HepG2 (cell line): Measurements from ENCODE around the gene MAP1LC3B. TPM values are rescaled to one million over a fixed set of nuclear protein-coding genes. Genes with fewer than 3 reads are reported as not detected.

Experiments used
- CENPT ChIP-seq: sonication (generic); formaldehyde crosslinking; IDR thresholded peaks from 2 replicates; pipeline ENCODE4 v1.8.0; 2022; ENCODE audit warnings: low read depth, mild to moderate bottlenecking, moderate library complexity, missing genetic modification reagents
- E2F1 ChIP-seq: sonication (generic); formaldehyde crosslinking; IDR thresholded peaks from 2 replicates; pipeline ENCODE4 v1.5.0; 2020; ENCODE audit warnings: missing genetic modification reagents
- MAX ChIP-seq: IDR thresholded peaks from 2 replicates; pipeline ENCODE4 v1.6.1; 2012; ENCODE audit warnings: inconsistent platforms
- NFRKB ChIP-seq: fragments of 450-650 bp; IDR thresholded peaks from 2 replicates; pipeline ENCODE4 v1.6.1; 2017
- NR2F6 ChIP-seq, 2 experiments: IDR thresholded peaks; 2 replicates each; pipeline ENCODE4 v1.6.1; 2016; ENCODE audit warnings: antibody characterized with exemption in 1 of 2, mild to moderate bottlenecking in 1 of 2
- RXRB ChIP-seq: IDR thresholded peaks from 2 replicates; pipeline ENCODE4 v1.6.1; 2016; ENCODE audit warnings: borderline replicate concordance, missing genetic modification reagents, missing compliant biosample characterization
- TFDP1 ChIP-seq: IDR thresholded peaks from 2 replicates; pipeline ENCODE4 v1.6.1; 2016; ENCODE audit warnings: missing compliant biosample characterization, missing genetic modification reagents, borderline replicate concordance
- ZFP82 ChIP-seq: sonication (generic); formaldehyde crosslinking; IDR thresholded peaks from 2 replicates; pipeline ENCODE4 v1.5.1; 2020; ENCODE audit warnings: mild to moderate bottlenecking, missing genetic modification reagents, borderline replicate concordance
- ZNF274 ChIP-seq: sonication (generic); formaldehyde crosslinking; IDR thresholded peaks from 2 replicates; pipeline ENCODE4 v1.5.1; 2020; ENCODE audit warnings: mild to moderate bottlenecking, missing genetic modification reagents
- ZNF282 ChIP-seq: fragments of 450-650 bp; IDR thresholded peaks from 2 replicates; pipeline ENCODE4 v1.6.1; 2018; ENCODE audit not compliant: partially characterized antibody
- ZNF549 ChIP-seq: sonication (generic); formaldehyde crosslinking; IDR thresholded peaks from 2 replicates; pipeline ENCODE4 v1.5.0; 2020; ENCODE audit warnings: missing genetic modification reagents
- ZNF615 ChIP-seq: sonication (generic); formaldehyde crosslinking; IDR thresholded peaks from 2 replicates; pipeline ENCODE4 v1.5.0; 2020; ENCODE audit warnings: mild to moderate bottlenecking, missing genetic modification reagents, borderline replicate concordance
- ZNF629 ChIP-seq: sonication (generic); formaldehyde crosslinking; conservative IDR thresholded peaks from 2 replicates; pipeline ENCODE4 v1.5.0; 2020; ENCODE audit warnings: missing genetic modification reagents
- ZNF7 ChIP-seq: IDR thresholded peaks from 2 replicates; pipeline ENCODE4 v1.6.1; 2016; ENCODE audit warnings: missing biosample characterization, missing genetic modification reagents
- ZNF775 ChIP-seq: sonication (generic); formaldehyde crosslinking; IDR thresholded peaks from 2 replicates; pipeline ENCODE4 v1.4.0; 2020; ENCODE audit warnings: missing genetic modification reagents, mild to moderate bottlenecking, moderate library complexity, borderline replicate concordance
- polyA plus RNA-seq, 8 experiments: library from polyadenylated mRNA; depleted of rRNA in 3 of 8; stranded (reverse) in 7 of 8; unstranded in 1 of 8; fragments of >200 nt; fragmentation: Illumina TruSeq in 4 of 8; extraction: Trizol in 4 of 8; gene quantifications; 2 replicates each; pipeline versions ENCODE4 v1.2.1 to v1.2.3, GENCODE V29; 2011 to 2016; ENCODE audit warnings: low read depth in 4 of 8, missing spikeins in 1 of 8, mixed read lengths in 1 of 8; ENCODE audit not compliant: insufficient read depth in 1 of 8
- total RNA-seq, 5 experiments: library from RNA; depleted of rRNA; stranded (reverse); fragments of >200 nt; fragmentation: Illumina TruSeq; extraction: Trizol; gene quantifications; 2 replicates each; pipeline ENCODE4 v1.2.3, GENCODE V29; 2016; ENCODE audit warnings: low read depth in 1 of 5
- TF ChIP-seq, protein P1 (sequence below): sonication (generic); formaldehyde crosslinking; IDR thresholded peaks from 2 replicates; pipeline ENCODE4 v1.4.0; 2020; ENCODE audit warnings: mild to moderate bottlenecking, missing genetic modification reagents
- TF ChIP-seq, protein P2 (sequence below): sonication (generic); formaldehyde crosslinking; IDR thresholded peaks from 2 replicates; pipeline ENCODE4 v1.8.0; 2023; ENCODE audit warnings: mild to moderate bottlenecking, missing genetic modification reagents

Gene MAP1LC3B
- total and polyA plus RNA-seq, 2 of the 13 experiments (the other 11 are each of a cell fraction or from before 2014, with no cell fraction given) = 15.7 to 37.4 TPM

- TF ChIP-seq, protein P1, sequence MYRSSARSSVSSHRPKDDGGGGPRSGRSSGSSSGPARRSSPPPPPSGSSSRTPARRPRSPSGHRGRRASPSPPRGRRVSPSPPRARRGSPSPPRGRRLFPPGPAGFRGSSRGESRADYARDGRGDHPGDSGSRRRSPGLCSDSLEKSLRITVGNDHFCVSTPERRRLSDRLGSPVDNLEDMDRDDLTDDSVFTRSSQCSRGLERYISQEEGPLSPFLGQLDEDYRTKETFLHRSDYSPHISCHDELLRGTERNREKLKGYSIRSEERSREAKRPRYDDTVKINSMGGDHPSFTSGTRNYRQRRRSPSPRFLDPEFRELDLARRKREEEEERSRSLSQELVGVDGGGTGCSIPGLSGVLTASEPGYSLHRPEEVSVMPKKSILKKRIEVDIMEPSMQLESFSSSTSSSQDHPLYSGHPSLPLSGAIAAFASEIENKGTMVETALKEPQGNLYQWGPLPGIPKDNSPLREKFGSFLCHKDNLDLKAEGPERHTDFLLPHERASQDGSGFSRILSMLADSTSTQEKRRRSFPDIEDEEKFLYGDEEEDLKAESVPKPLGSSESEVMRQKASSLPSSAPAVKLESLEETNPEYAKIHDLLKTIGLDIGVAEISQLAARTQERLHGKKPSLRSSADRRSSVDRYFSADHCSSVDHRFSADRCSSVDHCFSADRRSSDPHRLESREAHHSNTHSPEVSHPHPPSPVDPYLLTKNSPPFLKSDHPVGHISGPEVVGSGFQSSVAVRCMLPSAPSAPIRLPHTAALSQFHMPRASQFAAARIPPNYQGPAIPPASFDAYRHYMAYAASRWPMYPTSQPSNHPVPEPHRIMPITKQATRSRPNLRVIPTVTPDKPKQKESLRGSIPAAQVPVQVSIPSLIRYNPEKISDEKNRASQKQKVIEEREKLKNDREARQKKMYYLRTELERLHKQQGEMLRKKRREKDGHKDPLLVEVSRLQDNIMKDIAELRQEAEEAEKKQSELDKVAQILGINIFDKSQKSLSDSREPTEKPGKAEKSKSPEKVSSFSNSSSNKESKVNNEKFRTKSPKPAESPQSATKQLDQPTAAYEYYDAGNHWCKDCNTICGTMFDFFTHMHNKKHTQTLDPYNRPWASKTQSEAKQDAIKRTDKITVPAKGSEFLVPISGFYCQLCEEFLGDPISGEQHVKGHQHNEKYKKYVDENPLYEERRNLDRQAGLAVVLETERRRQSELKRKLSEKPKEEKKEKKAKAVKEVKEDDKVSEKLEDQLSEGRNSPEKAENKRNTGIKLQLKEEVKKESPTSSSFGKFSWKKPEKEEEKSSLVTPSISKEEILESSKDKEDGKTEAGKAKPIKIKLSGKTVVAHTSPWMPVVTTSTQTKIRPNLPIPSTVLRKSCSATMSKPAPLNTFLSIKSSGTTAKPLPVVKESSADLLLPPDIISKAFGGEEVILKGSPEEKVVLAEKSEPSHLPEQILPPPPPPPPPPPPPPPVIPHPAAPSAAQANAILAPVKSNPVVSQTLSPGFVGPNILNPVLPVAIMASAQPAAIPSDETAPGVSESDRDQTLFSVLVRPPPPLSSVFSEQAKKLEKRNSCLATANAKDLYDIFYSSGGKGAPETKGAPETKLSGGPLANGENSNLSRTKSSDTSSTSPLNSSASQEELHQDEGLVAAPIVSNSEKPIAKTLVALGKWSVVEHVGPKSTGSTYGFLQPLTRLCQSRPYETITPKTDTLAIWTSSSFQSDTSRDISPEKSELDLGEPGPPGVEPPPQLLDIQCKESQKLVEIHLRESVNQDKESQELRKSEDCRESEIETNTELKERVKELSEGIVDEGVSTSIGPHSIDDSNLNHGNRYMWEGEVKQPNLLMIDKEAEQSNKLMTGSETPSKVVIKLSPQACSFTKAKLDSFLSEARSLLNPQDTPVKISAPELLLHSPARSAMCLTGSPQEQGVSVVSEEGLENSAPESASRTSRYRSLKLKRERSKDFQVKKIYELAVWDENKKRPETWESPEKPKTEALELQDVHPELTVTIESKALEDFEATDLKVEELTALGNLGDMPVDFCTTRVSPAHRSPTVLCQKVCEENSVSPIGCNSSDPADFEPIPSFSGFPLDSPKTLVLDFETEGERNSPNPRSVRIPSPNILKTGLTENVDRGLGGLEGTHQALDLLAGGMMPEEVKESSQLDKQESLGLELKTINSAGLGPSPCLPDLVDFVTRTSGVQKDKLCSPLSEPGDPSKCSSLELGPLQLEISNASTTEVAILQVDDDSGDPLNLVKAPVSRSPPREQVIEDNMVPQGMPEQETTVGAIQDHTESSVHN = peak; percentile 88
- TF ChIP-seq ZNF274 (CRISPR knock-in tag) (0 out of 2 replicates have a peak, but pooled peaks have one; percentile 16), ZNF549 (CRISPR knock-in tag) (no peak), E2F1 (CRISPR knock-in tag) (no peak; the same call in 1 of the 2 replicates), ZNF615 (CRISPR knock-in tag) (no peak), ZNF7 (CRISPR knock-in tag) (no peak), TFDP1 (CRISPR knock-in tag) (no peak), ZNF775 (CRISPR knock-in tag) (peak; percentile 32; the same call in 1 of the 2 replicates), ZFP82 (CRISPR knock-in tag) (peak; percentile 96; the same call in 1 of the 2 replicates), CENPT (CRISPR knock-in tag) (0 out of 2 replicates have a peak, but pooled peaks have one; percentile 26), ZNF282 (no peak), RXRB (peak; percentile 93), NFRKB (no peak), MAX (peak; percentile 78), NR2F6 (IDR thresholded peaks at IDR 0.05) (peak; percentile 81), NR2F6 (CRISPR knock-in tag; IDR thresholded peaks at IDR 0.05) (peak; percentile 95), ZNF629 (peak; percentile 59)
- TF ChIP-seq, protein P2, sequence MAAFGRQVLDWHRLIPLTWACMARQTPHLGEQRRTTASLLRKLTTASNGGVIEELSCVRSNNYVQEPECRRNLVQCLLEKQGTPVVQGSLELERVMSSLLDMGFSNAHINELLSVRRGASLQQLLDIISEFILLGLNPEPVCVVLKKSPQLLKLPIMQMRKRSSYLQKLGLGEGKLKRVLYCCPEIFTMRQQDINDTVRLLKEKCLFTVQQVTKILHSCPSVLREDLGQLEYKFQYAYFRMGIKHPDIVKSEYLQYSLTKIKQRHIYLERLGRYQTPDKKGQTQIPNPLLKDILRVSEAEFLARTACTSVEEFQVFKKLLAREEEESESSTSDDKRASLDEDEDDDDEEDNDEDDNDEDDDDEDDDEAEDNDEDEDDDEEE (CRISPR knock-in tag) = 0 out of 2 replicates have a peak, but pooled peaks have one; percentile 59
Measured at GRCh38 chr16:87383505-87384161, 8.5 kb upstream of the MAP1LC3B start, which contains the start of gene FBXO31 (continued).
